ENCODE measurements around the gene JAKMIP2. TPM values are rescaled to one million over a fixed set of nuclear protein-coding genes. Genes with fewer than 3 reads are reported as not detected.

Gene JAKMIP2
- total RNA-seq, 1 experiment from 2014 or later, result 6.4 TPM

- Mint-ChIP-seq H3K27ac (no peak overlapping the region), H3K27me3 (ENCODE audit: low read depth) (no peaks in the 10 kb centered on the region), H3K9me3 (peaks cover 3 to 6% of the 10 kb centered on the region in 2 experiments; a peak in 3 of 5 replicates), H3K4me1 (peaks cover 24 to 25% of the 10 kb centered on the region in 2 experiments), H3K4me3 (no peak overlapping the region), H3K36me3 (ENCODE audit: insufficient read depth in 1 of 3, low read depth in 3 of 3) (no peaks in the 10 kb centered on the region; a peak in 1 of 7 replicates)
- H3K4me1 ChIP-seq (ENCODE audit: insufficient read depth, low read length), result peaks cover 1% of the 10 kb centered on the region; the same call in 1 of the 2 replicates
- H3T11ph ChIP-seq (ENCODE audit: low read length), result no peak overlapping the region
- H3K9me3 ChIP-seq (ENCODE audit: control insufficient read depth, low read depth, low read length), result no peaks in the 10 kb centered on the region
- no peak for DNase-seq
- H2BK20ac ChIP-seq (ENCODE audit: low read depth, low read length, poor library complexity, severe bottlenecking), result no peak overlapping the region
- no peak overlapping the region for H3K4me2 ChIP-seq (ENCODE audit: insufficient read depth, insufficient read length, low read length)
- H3K9ac ChIP-seq (ENCODE audit: extremely low read depth, insufficient read length, low read length), result no peak overlapping the region
- no peak overlapping the region for H3K56ac ChIP-seq (ENCODE audit: insufficient read length, low read depth, low read length)
- H3K18ac ChIP-seq (ENCODE audit: insufficient read length, low read depth, low read length), result no peak overlapping the region
- H2BK15ac ChIP-seq (ENCODE audit: low read depth, low read length), result no peak overlapping the region
- no peaks in the 10 kb centered on the region for H3K79me1 ChIP-seq (ENCODE audit: insufficient read depth, low read depth, low read length, poor library complexity, severe bottlenecking)
- H3K4ac ChIP-seq (ENCODE audit: low read depth, low read length), result no peak overlapping the region
- no peaks in the 10 kb centered on the region for H3K23me2 ChIP-seq (ENCODE audit: insufficient read length, low read depth, low read length, poor library complexity, severe bottlenecking)
- no peak overlapping the region for H4K8ac ChIP-seq (replicated peaks; ENCODE audit: insufficient read length, low read depth, low read length)
- no peak overlapping the region for H3K14ac ChIP-seq (ENCODE audit: insufficient read depth, low read length)
- no peak for TF ChIP-seq CTCF (conservative IDR thresholded peaks at IDR 0.05)
- no peak overlapping the region for H4K5ac ChIP-seq (ENCODE audit: insufficient read length, low read depth, low read length)
- no peak overlapping the region for H2BK5ac ChIP-seq (ENCODE audit: insufficient read length, low read length)
- no peaks in the 10 kb centered on the region for H3K27me3 ChIP-seq (ENCODE audit: insufficient read depth, low read length)
- H4K20me1 ChIP-seq (ENCODE audit: control insufficient read depth, insufficient read depth, insufficient read length), result no peaks in the 10 kb centered on the region
- no peak overlapping the region for H2BK12ac ChIP-seq (ENCODE audit: insufficient read length, low read depth, low read length)
- H3K79me2 ChIP-seq (ENCODE audit: insufficient read depth, low read length), result no peaks in the 10 kb centered on the region
- H3K27ac ChIP-seq (ENCODE audit: insufficient read length, low read depth, low read length), result no peak overlapping the region
- no peak overlapping the region for H3K23ac ChIP-seq (ENCODE audit: insufficient read length, low read depth, low read length)
- no peak overlapping the region for H4K91ac ChIP-seq (ENCODE audit: insufficient read length, low read depth, low read length)
- H2AK5ac ChIP-seq (ENCODE audit: insufficient read length, low read length), result no peak overlapping the region
- H2AFZ ChIP-seq (ENCODE audit: low read length), result no peak overlapping the region
- WGBS (ENCODE audit: extremely low coverage, insufficient read length, low lambda C conversion rate), result no CpG with 5 or more reads among the region's 4 CpGs
- H2BK120ac ChIP-seq (ENCODE audit: low read depth, low read length, poor library complexity, severe bottlenecking), result no peak overlapping the region
Measured at GRCh38 chr5:147552897-147553296, 229.6 kb downstream of the JAKMIP2 start.
